SIG-M5 treated with dmso at 0.1 percent for 504 hours (cell line): ENCODE data around the gene ZNF618.
A peak's percentile ranks its signal among the peaks of the same experiment; 100 is the strongest.
"Not testable (repeated sequence)": the region's sequence is repeated elsewhere in the genome, so short reads cannot be mapped to it uniquely, and the experiment has no call there.

Source experiments
- DNase-seq: peaks from one replicate; lab custom pipeline; 2025; ENCODE audit not compliant: unreplicated experiment; lab: John Stamatoyannopoulos, UW

Gene ZNF618

GRCh38 chr9:114034196-114034595, 158.1 kb downstream of the ZNF618 start:
- DNase-seq = no peak

GRCh38 chr9:114034661-114035062, 158.6 kb downstream of the ZNF618 start:
- no peak for DNase-seq

- DNase-seq = no peak
These were observed 159.2 kb downstream of the ZNF618 start for GRCh38 chr9:114035221-114035844.

- DNase-seq = no peak
These were observed 160.0 kb downstream of the ZNF618 start for GRCh38 chr9:114035845-114036801.

- no peak for DNase-seq
These were observed 161.1 kb downstream of the ZNF618 start for GRCh38 chr9:114037249-114037648.

GRCh38 chr9:114037961-114038723, 162.0 kb downstream of the ZNF618 start:
- DNase-seq = no peak

- DNase-seq = no peak
These were observed 162.7 kb downstream of the ZNF618 start for GRCh38 chr9:114038724-114039313.

GRCh38 chr9:114039484-114039883, 163.4 kb downstream of the ZNF618 start:
- DNase-seq = no peak

- DNase-seq = not testable (repeated sequence)
These were observed 167.6 kb downstream of the ZNF618 start for GRCh38 chr9:114043660-114044059.

- DNase-seq = no peak
These were observed 170.2 kb downstream of the ZNF618 start for GRCh38 chr9:114046237-114046755.

GRCh38 chr9:114046875-114047274, 170.8 kb downstream of the ZNF618 start:
- DNase-seq = no peak

GRCh38 chr9:114047717-114048116, 171.6 kb downstream of the ZNF618 start:
- DNase-seq = peak; percentile 33

- DNase-seq = no peak
These were observed 172.7 kb downstream of the ZNF618 start for GRCh38 chr9:114048533-114049415.

- no peak for DNase-seq
These were observed 173.5 kb downstream of the ZNF618 start for GRCh38 chr9:114049441-114050225.

- DNase-seq = no peak
These were observed 174.1 kb downstream of the ZNF618 start for GRCh38 chr9:114050226-114050568.

- DNase-seq = no peak
These were observed 174.5 kb downstream of the ZNF618 start for GRCh38 chr9:114050646-114051045.

GRCh38 chr9:114051281-114051680, 175.2 kb downstream of the ZNF618 start:
- DNase-seq = no peak

- no peak for DNase-seq
These were observed 175.6 kb downstream of the ZNF618 start for GRCh38 chr9:114051706-114052105.
